GM12874 (cell line): ENCODE data around the gene TRIM75.

Source experiments
- TF ChIP-seq, protein P1 (sequence below): IDR thresholded peaks from 2 replicates; pipeline ENCODE4 v1.5.1; 2011; ENCODE audit warnings: low read depth, mild to moderate bottlenecking, control low read depth, low read length, moderate library complexity; ENCODE audit not compliant: insufficient read depth

The TRIM75 gene

DNA sequence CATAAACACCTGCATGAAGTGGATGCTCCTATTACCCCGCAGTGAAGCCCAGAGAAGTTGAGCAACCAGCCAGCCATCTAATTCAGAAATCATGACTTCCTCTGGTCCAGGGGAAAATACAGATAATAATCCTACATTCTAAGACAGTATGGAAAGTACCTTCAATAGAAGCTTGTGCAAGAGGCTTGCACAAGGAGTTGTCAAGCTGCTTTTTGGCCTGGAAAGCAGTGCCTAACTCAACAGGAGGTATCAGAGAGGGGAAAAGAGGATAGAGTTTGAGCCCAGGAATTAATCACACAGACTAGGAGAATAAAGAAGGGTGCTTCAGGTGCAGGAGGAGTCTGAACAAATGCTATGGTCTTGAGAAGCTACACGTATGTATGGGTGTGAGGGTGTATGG is 32.3 kb downstream of the TRIM75 start:
- TF ChIP-seq, protein P1, sequence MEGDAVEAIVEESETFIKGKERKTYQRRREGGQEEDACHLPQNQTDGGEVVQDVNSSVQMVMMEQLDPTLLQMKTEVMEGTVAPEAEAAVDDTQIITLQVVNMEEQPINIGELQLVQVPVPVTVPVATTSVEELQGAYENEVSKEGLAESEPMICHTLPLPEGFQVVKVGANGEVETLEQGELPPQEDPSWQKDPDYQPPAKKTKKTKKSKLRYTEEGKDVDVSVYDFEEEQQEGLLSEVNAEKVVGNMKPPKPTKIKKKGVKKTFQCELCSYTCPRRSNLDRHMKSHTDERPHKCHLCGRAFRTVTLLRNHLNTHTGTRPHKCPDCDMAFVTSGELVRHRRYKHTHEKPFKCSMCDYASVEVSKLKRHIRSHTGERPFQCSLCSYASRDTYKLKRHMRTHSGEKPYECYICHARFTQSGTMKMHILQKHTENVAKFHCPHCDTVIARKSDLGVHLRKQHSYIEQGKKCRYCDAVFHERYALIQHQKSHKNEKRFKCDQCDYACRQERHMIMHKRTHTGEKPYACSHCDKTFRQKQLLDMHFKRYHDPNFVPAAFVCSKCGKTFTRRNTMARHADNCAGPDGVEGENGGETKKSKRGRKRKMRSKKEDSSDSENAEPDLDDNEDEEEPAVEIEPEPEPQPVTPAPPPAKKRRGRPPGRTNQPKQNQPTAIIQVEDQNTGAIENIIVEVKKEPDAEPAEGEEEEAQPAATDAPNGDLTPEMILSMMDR = no peak

DNA sequence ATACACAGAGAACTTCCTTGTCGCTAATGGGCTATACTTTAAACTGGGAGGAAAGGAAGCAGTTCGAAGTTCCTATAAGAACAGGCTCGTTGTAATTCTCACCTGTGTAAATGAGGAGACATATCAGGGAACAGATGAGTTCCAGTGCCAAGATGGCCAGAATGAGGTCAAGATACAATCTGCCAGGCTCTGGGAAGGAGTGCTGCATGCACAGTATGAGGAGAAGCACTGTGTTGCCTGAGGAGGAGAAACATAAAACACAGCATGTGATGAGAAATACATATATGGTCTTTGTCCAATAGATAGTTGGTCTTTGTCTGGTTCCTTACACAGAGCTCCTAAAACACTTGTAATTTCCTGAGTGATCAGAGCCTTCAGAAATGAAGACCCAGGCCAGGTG is 34.7 kb downstream of the TRIM75 start:
- TF ChIP-seq, protein P1 = no peak

DNA sequence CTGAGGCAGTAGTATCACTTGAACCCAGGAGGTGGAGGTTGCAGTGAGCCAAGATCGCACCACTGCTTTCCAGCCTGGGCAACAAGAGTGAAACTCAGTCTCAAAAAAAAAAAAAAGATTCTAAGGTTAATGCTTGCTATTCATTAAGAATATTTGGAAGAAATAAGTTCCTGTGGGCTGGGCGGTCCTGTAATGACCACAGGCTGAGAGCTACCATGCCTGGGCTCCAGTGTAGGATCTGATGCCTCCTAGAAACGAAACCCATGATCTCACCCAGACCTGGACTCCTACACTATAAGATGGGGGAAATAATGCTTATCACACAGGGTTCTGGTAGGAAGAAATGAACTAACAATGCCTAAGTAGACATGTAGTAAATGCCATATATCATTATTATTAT is 41.2 kb downstream of the TRIM75 start:
- TF ChIP-seq, protein P1 = no peak

DNA sequence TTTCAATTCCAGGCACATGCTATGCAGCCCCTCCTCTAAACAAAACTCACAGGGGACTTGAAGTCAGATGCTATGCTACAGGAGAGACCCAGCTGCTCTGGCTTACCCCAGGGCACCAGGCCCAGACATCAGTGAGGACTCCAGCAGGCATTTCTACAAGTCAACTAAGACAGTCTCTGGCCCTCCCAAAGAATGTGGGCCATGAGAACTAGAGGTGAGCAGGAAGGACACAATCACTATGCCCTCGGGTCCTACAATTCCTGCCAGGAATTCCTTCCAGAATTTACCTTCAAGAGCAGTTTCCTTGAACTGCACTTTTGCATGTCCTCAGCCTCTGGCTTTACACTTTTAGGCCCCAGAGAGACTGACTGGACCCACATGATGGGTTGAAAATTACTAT is 41.6 kb downstream of the TRIM75 start:
- TF ChIP-seq, protein P1 = no peak

DNA sequence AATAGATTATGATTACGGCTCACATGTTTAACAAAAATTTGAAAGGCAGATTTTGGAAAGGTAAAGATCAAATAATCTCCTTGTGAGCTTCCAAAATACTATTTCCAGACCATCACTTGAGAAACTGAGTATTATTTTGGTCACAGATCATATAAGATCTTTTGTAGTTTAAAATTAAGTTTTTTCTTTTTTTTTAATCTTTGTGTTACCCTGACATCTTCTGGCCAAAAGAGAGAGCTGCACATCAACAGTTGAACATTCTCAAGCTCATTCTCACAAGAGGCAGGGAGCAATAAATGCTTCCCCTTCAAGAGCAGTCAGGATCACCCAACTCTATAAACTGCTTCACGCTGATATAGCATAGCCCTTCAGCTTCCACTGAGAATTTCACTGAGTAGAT is 43.1 kb downstream of the TRIM75 start:
- TF ChIP-seq, protein P1 = peak; percentile 18; the same call in 1 of the 2 replicates

DNA sequence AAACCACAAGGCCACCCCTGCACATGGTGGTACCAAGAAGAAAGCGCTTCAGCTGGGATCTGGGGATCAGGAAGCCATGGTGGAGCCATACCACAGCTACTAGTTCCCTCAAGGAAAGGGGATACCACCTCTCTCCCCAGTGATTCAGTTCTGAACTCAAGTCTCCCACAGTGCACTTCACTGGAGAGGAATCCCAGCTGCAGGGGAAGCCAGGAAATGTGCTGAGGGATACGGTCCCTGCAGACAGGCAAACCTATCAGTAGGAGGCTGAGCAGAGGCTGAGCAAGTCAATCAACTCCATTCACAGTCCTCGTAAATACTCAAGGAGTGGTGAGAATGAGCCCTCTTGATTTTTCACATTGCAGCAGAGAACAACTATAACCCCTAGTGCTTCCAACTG is 48.0 kb downstream of the TRIM75 start:
- TF ChIP-seq, protein P1 = no peak

DNA sequence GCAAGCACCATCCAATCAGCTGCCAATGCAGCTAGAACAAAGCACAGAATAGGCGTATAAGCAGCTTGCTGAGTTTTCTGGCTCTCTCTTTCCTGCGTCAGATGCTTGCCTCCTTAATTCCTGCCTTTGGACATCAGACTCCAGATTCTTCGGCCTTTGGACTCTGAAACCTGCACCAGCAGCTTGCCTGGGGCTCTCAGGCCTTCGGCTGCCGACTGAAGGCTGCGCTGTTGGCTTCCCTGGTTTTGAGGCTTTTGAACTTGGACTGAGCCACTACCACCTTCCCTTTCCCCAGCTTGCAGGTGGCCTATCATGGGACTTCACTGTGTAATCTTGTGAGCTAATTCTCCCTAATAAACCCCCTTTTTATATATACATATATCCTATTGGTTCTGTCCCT is 52.9 kb downstream of the TRIM75 start:
- TF ChIP-seq, protein P1 = no peak
